A172 (cell line): Measurements from ENCODE around the gene NEK4. TPM values are rescaled to one million over a fixed set of nuclear protein-coding genes. Genes with fewer than 3 reads are reported as not detected.

Experiments used
- DNase-seq: peaks from one replicate; pipeline ENCODE4 v3.0.0-alpha.2; 2015; ENCODE audit warnings: low spot score
- total RNA-seq: library from RNA; depleted of rRNA; stranded (reverse); fragments of >200 nt; shearing (Covaris generic); gene quantifications from 2 replicates; pipeline ENCODE4 v1.2.3, GENCODE V29; 2014

NEK4 gene
- total RNA-seq, 1 experiment from 2014 or later, result 24.7 TPM

- DNase-seq, result no peak
Observed at GRCh38 chr3:52793702-52794611, 23.2 kb upstream of the NEK4 start.

- peak; percentile 37 for DNase-seq
Observed at GRCh38 chr3:52792961-52793695, 22.4 kb upstream of the NEK4 start.

- no peak for DNase-seq
Observed at GRCh38 chr3:52792413-52792812, 21.7 kb upstream of the NEK4 start.

GRCh38 chr3:52791928-52792327 is 21.2 kb upstream of the NEK4 start:
- no peak for DNase-seq

- DNase-seq, result no peak
Observed at GRCh38 chr3:52791366-52791765, 20.6 kb upstream of the NEK4 start.

GRCh38 chr3:52790741-52791140 is 20.0 kb upstream of the NEK4 start:
- DNase-seq, result no peak

GRCh38 chr3:52790337-52790736 is 19.6 kb upstream of the NEK4 start:
- no peak for DNase-seq

GRCh38 chr3:52789746-52790040 is 19.0 kb upstream of the NEK4 start:
- DNase-seq, result no peak

- DNase-seq, result no peak
Observed at GRCh38 chr3:52788890-52789745, 18.4 kb upstream of the NEK4 start.

- DNase-seq, result no peak
Observed at GRCh38 chr3:52787672-52788625, 17.2 kb upstream of the NEK4 start.

- DNase-seq, result no peak
Observed at GRCh38 chr3:52787246-52787645, 16.5 kb upstream of the NEK4 start.

GRCh38 chr3:52786330-52787215 is 15.8 kb upstream of the NEK4 start:
- no peak for DNase-seq

- DNase-seq, result no peak
Observed at GRCh38 chr3:52784931-52785590, 14.3 kb upstream of the NEK4 start.

GRCh38 chr3:52784021-52784621 is 13.4 kb upstream of the NEK4 start:
- DNase-seq, result no peak

GRCh38 chr3:52783211-52783555 is 12.4 kb upstream of the NEK4 start:
- no peak for DNase-seq

GRCh38 chr3:52782412-52783210 is 11.9 kb upstream of the NEK4 start:
- no peak for DNase-seq

GRCh38 chr3:52781741-52782140 is 11.0 kb upstream of the NEK4 start:
- no peak for DNase-seq

GRCh38 chr3:52779837-52780585 is 9.3 kb upstream of the NEK4 start:
- no peak for DNase-seq
